ENCODE results near the gene DTX2.
"Not testable (repeated sequence)": the region's sequence is repeated elsewhere in the genome, so short reads cannot be mapped to it uniquely, and the experiment has no call there.

Gene DTX2

GRCh38 chr7:76461464-76462101 is at the start of gene DTX2:
TSS of gene DTX2 (plus strand) at chr7:76461709. CDS start at chr7:76480510, 18,801 bp downstream.
- peak; percentile 46 to 56 for DNase-seq

DNA sequence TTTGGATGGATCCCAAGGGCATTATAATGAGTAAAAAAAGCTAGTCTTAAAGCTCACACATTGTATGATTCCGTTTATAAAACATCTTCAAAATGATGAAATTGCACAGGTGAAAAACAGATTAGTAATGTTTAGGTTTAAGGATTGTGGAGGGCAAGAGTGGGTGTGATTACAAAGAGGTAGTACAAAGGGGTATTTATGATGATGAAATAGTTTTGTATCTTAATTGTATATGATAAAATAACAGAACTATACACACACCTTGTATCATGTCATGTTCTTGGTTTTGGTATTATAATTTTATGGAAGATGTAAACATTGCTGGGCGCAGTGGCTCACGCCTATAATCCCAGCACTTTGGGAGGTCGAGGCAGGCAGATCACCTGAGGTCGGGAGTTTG is 49.3 kb upstream of the DTX2 start:
- DNase-seq, result no peak

- not testable (repeated sequence) for DNase-seq
Measured at GRCh38 chr7:76417654-76418310, 43.7 kb upstream of the DTX2 start.

DNA sequence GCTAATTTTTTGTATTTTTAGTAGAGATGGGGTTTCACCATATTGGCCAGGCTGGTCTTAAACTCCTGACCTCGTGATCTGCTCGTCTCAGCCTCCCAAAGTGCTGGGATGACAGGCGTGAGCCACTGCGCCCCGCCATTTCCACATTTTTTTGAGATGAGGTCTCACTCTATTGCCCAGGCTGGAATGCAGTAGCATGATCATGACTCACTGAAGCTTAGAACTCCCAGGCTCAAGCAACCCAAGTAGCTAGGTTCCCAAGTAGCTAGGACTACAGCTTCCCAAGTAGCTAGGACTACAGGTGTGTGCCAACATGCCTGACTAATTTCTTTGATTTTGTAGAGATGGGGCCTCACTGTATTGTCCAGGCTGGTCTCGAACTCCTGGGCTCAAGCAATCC is 40.4 kb upstream of the DTX2 start:
- DNase-seq, result not testable (repeated sequence)

DNA sequence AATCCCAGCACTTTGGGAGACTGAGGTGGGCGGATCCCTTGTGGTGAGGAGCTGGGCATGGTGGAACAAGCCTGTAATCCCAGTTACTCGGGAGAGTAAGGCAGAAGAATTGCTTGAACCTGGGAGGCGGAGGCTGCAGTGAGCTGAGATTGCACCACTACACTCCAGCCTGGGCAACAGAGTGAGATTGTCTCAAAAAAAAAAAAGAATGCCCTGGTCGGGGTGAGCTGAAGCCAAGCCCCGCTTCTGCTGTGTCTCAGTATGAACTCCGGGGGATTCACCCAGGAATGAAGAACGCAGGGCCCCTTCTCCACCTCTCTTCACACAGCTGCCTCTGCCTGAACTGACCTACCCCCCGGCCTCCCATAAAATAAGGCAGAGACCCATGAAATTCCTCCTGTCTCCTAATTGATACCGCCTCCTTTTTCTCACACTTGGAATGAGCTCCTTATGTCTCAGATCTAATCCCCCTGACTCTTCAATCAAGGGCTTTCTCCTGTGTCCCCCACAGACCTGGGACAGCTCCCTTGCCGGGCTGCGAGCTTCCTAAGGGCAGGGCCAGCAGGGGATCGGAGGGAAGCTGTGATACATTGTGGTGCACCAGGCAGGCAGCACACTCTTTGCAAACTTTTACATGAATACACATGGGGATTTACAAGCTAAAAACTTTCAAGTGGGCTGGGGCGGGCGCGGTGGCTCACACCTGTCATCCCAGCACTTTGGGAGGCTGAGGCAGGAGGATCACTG is 37.7 kb upstream of the DTX2 start:
- no peak for DNase-seq

DNA sequence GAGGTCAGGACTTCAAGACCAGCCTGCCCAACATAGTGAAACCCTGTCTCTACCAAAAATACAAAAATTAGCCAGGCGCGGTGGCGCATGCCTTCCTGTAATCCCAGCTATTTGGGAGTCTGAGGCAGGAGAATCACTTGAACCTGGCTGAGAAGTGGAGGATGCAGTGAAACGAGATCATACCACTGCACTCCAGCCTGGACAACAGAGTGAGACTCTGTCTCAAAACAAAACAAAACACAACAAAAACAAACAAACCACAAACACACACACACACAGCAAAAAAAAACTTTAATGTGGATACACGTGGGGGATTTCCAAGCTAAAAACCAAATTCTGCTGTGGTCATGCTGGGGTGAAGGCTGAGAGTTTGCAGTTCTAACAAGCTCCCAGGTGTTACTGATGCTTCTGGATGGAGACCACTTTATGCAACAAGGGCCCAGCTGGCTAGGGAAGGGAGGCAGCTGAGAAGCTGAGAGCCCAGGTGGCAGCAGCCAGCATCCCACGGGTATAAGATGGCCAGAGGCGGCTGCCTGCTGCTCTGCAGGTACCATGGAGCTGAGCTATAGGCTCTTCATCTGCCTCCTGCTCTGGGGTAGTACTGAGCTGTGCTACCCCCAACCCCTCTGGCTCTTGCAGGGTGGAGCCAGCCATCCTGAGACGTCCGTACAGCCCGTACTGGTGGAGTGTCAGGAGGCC is 36.9 kb upstream of the DTX2 start, which contains the start of gene ZP3:
Gene ZP3 (plus strand): TSS at position 538 of the 699 bp plus-strand sequence. CDS start 15 bp downstream, at position 553.
- DNase-seq, result no peak

- DNase-seq, result no peak
Measured at GRCh38 chr7:76425156-76425555, 36.4 kb upstream of the DTX2 start.

- not testable (repeated sequence) for DNase-seq
Measured at GRCh38 chr7:76425558-76425957, 36.0 kb upstream of the DTX2 start.

GRCh38 chr7:76426246-76426645 is 35.3 kb upstream of the DTX2 start:
- DNase-seq, result no peak

DNA sequence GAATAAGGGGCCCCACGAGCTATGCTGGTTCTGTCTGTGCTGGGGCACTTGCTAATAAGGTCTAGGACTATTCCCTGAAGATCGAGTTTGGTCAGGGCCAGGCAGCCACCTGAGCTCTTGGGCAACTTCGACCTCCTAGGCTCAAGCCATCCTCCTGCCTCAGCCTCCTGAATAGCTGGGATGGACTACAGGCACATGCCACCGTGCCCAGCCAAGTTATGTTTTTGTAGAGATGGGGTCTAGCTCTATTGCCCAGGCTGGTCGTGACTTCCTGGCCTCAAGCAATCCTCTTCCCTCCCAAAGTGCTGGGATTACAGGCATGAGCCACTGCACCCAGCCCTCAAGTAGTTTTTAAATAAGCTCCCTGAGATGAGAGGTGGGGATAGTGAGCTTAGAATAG is 33.9 kb upstream of the DTX2 start:
- no peak for DNase-seq

DNA sequence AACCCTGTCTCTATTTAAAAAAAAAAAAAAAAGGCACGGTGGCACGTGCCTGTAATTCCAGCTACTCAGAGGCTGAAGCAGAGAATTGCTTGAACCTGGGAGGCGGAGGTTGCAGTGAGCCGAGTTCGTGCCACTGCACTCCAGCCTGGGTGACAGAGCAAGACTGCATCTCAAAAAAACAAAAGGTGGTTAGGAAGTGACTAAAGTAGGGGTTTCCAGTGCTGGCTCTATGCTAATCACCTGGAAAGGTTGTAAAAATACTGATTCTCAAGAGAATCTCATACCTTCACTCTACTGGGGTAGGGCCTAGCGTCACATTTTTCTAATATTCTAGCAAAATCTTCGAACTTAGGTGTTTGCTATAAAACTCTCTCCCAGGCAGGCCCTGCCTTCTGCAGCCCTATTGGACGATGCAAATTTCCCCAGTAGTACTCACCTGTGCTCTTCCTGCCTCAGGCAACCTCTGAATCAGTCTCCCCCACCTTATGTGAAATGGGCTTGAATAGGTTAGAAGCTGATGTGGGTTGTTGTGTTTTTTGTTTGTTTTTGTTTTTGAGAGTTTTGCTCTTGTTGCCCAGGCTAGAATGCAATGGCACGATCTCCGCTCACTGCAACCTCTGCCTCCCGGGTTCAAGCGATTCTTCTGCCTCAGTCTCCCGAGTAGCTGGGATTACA is 33.2 kb upstream of the DTX2 start:
- DNase-seq, result no peak

DNA sequence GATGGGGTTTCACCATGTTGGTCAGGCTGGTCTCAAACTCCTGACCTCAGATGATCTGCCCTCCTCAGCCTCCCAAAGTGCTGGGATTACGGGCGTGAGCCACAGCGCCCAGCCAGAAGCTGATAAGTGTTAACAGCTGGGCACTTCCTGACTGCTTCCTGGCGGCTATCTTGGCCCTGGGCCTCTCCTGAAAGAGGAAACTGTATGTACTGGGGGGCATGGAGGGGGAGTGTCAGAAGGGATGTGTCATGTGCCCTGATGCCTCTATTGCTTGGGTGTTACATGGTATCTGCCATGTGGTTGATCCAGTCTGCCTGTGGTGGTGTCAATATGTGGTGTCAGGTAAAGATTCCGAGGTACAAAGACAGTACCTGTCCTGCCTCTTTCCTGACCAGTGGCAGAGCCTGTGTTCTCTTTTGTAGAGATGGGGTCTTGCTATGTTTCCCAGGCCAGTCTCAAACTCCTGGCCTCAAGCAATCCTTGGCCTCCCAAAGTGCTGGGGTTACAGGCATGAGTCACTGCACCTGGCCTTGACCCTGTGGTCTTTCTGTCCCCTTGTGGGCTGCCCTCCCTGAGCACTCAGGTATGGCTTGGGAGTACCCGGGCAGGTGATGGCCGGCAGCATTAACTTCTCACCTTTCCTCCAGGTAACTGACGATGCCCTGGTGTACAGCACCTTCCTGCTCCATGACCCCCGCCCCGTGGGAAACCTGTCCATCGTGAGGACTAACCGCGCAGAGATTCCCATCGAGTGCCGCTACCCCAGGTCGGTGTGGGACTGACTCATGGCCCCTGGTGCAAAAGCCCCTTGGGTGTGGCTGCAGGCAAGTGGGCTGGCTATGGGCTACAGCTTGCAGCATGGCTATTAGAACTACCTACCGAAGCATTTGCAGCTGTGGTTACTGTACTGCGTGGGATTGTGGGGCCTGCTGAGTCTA is 32.4 kb upstream of the DTX2 start:
- DNase-seq, result no peak

DNA sequence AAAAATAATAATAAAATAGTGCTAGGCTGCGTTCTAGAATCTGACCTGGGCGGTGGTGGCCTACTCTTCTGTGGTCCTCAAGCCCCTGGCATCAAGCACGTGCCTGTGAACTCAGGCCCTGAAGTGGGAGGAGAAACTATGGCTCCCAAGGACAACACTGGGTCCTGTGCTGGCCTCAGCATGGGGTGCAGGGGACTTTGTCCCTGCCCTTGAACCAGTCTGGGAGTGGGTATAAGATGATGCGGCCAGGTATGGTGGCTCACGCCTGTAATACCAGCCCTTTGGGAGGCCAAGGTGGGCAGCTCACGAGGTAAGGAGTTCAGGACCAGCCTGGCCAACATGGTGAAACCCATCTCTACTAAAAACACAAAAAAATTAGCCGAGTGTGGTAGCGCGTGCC is 31.3 kb upstream of the DTX2 start:
- no peak for DNase-seq

DNA sequence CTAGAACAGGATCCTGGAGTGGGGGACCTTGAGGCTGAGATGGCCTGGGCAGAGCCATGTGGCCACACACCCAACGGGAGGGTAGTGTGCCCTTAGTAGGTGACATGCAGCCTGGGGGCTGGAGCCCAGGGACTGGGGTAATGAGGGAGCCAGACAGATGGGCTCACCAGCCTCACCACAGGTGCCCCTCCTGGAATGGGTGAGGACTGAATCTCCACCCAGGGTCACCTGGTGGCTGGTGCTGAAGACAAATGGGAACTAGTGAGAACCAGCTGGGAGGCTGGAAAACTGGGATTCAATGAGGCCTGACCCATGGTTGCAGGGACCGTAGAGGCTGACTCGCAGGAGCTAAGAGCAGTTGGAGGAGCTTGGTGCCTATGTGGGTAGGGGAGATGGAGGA is 30.7 kb upstream of the DTX2 start:
- no peak for DNase-seq

- peak; percentile 52 to 69 for DNase-seq
Measured at GRCh38 chr7:76437873-76438272, 23.6 kb upstream of the DTX2 start.

DNA sequence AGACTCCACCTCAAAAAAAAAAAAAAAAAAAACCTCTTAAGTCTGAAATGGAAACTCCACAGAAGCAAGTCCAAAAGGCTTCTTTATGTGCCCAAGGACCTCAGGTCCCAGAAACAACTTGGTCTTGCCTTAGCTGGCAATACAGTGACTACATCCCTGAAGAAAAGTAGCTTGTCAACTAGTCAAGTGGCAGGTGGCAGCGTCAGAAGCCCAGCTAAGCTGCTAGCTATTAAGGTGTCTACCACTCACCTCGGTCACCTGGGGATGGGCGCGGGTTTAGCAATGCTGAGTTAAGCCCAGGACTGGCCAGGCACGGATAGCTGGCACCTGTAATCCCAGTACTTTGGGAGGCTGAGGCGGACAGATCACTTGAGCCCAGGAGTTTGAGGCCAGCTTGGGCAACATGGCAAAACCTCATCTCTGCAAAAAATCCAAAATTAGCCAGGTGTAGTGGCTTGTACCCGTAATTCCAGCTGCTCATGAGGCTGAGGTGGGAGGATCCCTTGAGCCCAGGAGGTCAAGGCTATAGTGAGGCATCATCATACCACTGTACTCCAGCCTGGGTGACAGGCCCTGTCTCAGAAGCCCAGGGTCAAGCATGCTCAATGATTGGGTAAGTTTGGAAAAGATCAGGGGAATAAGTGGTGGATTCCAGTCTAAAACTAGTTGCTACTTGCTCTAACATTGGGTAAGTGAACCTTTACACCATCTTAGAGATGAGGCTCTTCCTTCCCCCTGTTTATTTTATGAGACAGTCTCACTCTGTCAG is 22.2 kb upstream of the DTX2 start:
- not testable (repeated sequence) for DNase-seq

DNA sequence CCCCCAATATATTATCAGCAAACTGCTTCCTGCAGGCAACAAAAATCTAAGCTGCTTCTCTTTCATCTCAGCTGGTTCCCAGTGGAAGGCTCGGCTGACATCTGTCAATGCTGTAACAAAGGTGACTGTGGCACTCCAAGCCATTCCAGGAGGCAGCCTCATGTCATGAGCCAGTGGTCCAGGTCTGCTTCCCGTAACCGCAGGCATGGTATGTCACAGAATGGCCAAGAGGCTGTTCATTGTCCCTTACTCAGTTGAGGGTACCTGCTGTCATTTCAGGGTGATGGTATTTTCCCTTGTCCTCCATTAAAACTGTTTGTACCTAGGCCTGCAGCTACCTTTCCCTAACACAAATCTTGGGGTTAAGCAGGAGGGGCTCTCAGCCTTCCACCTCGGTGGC is 21.1 kb upstream of the DTX2 start:
- not testable (repeated sequence) for DNase-seq

DNA sequence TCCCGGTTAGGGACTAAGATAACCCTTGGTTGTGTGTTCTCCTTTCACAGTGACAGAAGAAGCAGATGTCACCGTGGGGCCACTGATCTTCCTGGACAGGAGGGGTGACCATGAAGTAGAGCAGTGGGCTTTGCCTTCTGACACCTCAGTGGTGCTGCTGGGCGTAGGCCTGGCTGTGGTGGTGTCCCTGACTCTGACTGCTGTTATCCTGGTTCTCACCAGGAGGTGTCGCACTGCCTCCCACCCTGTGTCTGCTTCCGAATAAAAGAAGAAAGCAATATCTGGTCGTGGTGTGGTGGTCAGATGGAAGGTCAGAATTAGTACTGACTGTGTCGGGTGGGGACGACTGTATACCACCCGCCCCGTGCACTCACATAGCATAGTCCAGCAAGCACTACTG is 19.7 kb upstream of the DTX2 start:
- not testable (repeated sequence) for DNase-seq

DNA sequence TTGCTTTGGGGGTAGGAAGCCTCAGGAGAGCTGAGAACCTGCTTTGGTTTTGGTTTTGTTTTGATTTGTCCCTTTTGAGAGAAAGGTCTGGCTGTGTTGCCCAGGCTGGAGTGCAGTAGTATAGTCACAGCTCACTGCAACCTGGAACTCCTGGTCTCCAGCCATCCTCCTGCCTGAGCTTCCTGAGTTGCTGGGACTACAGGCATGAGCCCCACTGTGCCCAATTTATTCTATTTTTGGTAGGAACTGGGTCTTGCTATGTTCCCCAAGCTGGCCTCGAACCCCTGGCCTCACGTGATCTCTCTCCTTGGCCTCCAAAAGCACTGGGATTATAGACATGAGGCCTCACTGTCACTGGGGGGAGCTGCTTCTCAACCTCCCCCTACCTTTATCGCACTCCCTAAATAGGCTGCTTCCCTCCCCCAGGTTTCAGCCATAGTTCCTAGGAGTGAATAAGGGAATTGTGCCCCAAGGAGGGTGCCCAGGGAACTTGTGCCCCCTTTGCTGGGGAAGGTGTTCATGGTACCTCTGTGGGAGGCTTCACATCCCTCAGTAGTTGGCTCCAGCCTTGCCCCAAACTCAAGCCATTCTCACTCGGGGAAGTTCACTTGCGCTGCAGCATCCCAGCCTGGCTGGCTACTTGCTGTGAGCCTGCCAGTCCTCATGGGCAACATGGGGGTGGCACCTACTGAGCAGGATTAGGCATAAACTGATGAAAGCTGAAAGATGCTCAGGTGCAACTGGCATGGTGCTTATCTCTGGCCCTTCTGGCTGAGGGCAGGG is 18.7 kb upstream of the DTX2 start:
- not testable (repeated sequence) for DNase-seq

- not testable (repeated sequence) for DNase-seq
Measured at GRCh38 chr7:76443846-76444245, 17.7 kb upstream of the DTX2 start.

All from activated CD4-positive, alpha-beta T cell treated with anti-CD3 and anti-CD28 coated beads, Interleukin-2, amount 50 U/mL, for 48 hours (primary cell).